H9 (cell line): ENCODE measurements around the gene KCNJ12. TPM values are rescaled to one million over a fixed set of nuclear protein-coding genes. Genes with fewer than 3 reads are reported as not detected.
"Not testable (repeated sequence)": the region's sequence is repeated elsewhere in the genome, so short reads cannot be mapped to it uniquely, and the experiment has no call there.

ENCODE experiments used
- DNase-seq: peaks from one replicate; pipeline ENCODE4 v3.0.0-alpha.2; 2017
- H2AFZ ChIP-seq: one replicate; pipeline ENCODE4 v1.6.1; 2013; ENCODE audit warnings: mild to moderate bottlenecking, low read length, control low read depth, moderate library complexity
- H2AK5ac ChIP-seq: 2 replicates; pipeline ENCODE4 v1.6.1; 2013; ENCODE audit warnings: low read length, control low read depth, mixed read lengths; ENCODE audit not compliant: insufficient read length
- H2BK120ac ChIP-seq: one replicate; pipeline ENCODE4 v1.6.1; 2013; ENCODE audit warnings: low read depth, mild to moderate bottlenecking, low read length, control low read depth, inconsistent platforms; ENCODE audit not compliant: poor library complexity, severe bottlenecking
- H2BK12ac ChIP-seq: 2 replicates; pipeline ENCODE4 v1.6.1; 2013; ENCODE audit warnings: low read length, control low read depth, mixed read lengths, low read depth; ENCODE audit not compliant: insufficient read length
- H2BK15ac ChIP-seq: 2 replicates; pipeline ENCODE4 v1.6.1; 2013; ENCODE audit warnings: low read depth, low read length, control low read depth
- H2BK20ac ChIP-seq: one replicate; pipeline ENCODE4 v1.6.1; 2013; ENCODE audit warnings: low read depth, mild to moderate bottlenecking, low read length, control low read depth, inconsistent platforms; ENCODE audit not compliant: poor library complexity, severe bottlenecking
- H2BK5ac ChIP-seq: 2 replicates; pipeline ENCODE4 v1.6.1; 2013; ENCODE audit warnings: low read length, control low read depth, mixed read lengths; ENCODE audit not compliant: insufficient read length
- H3K14ac ChIP-seq: 2 replicates; pipeline ENCODE4 v1.6.1; 2013; ENCODE audit warnings: low read length, control low read depth; ENCODE audit not compliant: insufficient read depth
- H3K18ac ChIP-seq: 2 replicates; pipeline ENCODE4 v1.6.1; 2013; ENCODE audit warnings: low read depth, mild to moderate bottlenecking, mixed read lengths, low read length, control low read depth; ENCODE audit not compliant: insufficient read length
- H3K23ac ChIP-seq: 2 replicates; pipeline ENCODE4 v1.6.1; 2013; ENCODE audit warnings: low read length, control low read depth, mixed read lengths, low read depth; ENCODE audit not compliant: insufficient read length
- H3K23me2 ChIP-seq: 2 replicates; pipeline ENCODE4 v1.6.1; 2013; ENCODE audit warnings: low read depth, mild to moderate bottlenecking, mixed read lengths, low read length, control low read depth; ENCODE audit not compliant: insufficient read length, poor library complexity, severe bottlenecking
- H3K27ac ChIP-seq: 2 replicates; pipeline ENCODE4 v1.5.1; 2013; ENCODE audit warnings: low read length, control low read depth, mixed read lengths, low read depth; ENCODE audit not compliant: insufficient read length
- H3K27me3 ChIP-seq: 2 replicates; pipeline ENCODE4 v1.6.1; 2013; ENCODE audit warnings: low read length, control low read depth, inconsistent platforms; ENCODE audit not compliant: insufficient read depth
- H3K4ac ChIP-seq: 2 replicates; pipeline ENCODE4 v1.6.1; 2013; ENCODE audit warnings: low read depth, mild to moderate bottlenecking, control low read depth, inconsistent platforms, low read length, moderate library complexity
- H3K4me1 ChIP-seq: 2 replicates; pipeline ENCODE4 v1.6.1; 2013; ENCODE audit warnings: low read length, control low read depth, inconsistent platforms; ENCODE audit not compliant: insufficient read depth
- H3K4me2 ChIP-seq: 2 replicates; pipeline ENCODE4 v1.6.1; 2013; ENCODE audit warnings: low read length, control low read depth, mixed read lengths; ENCODE audit not compliant: insufficient read length, insufficient read depth
- H3K56ac ChIP-seq: 2 replicates; pipeline ENCODE4 v1.6.1; 2013; ENCODE audit warnings: low read depth, mild to moderate bottlenecking, mixed read lengths, low read length, control low read depth; ENCODE audit not compliant: insufficient read length
- H3K79me1 ChIP-seq: 2 replicates; pipeline ENCODE4 v1.6.1; 2013; ENCODE audit warnings: low read depth, mild to moderate bottlenecking, moderate library complexity, low read length, control low read depth, inconsistent platforms; ENCODE audit not compliant: insufficient read depth, poor library complexity, severe bottlenecking
- H3K79me2 ChIP-seq: 2 replicates; pipeline ENCODE4 v1.6.1; 2013; ENCODE audit warnings: low read length, control low read depth, inconsistent platforms; ENCODE audit not compliant: insufficient read depth
- H3K9ac ChIP-seq: 2 replicates; pipeline ENCODE4 v1.6.1; 2013; ENCODE audit warnings: low read length, control low read depth, mixed read lengths; ENCODE audit not compliant: insufficient read length; ENCODE audit errors: extremely low read depth
- H3K9me3 ChIP-seq: one replicate; pipeline ENCODE4 v1.6.1; 2013; ENCODE audit warnings: low read depth, low read length, inconsistent platforms; ENCODE audit not compliant: control insufficient read depth
- H3T11ph ChIP-seq: one replicate; pipeline ENCODE4 v1.6.1; 2013; ENCODE audit warnings: mild to moderate bottlenecking, low read length, control low read depth, inconsistent platforms
- H4K20me1 ChIP-seq: one replicate; pipeline ENCODE4 v1.6.1; 2013; ENCODE audit not compliant: control insufficient read depth, insufficient read length, insufficient read depth
- H4K5ac ChIP-seq: 2 replicates; pipeline ENCODE4 v1.6.1; 2013; ENCODE audit warnings: low read depth, mild to moderate bottlenecking, mixed read lengths, low read length, control low read depth; ENCODE audit not compliant: insufficient read length
- H4K8ac ChIP-seq: replicated peaks from 2 replicates; pipeline ENCODE4 v1.6.1; 2013; ENCODE audit warnings: low read length, control low read depth, mixed read lengths, low read depth; ENCODE audit not compliant: insufficient read length
- H4K91ac ChIP-seq: 2 replicates; pipeline ENCODE4 v1.6.1; 2013; ENCODE audit warnings: low read depth, mild to moderate bottlenecking, moderate library complexity, mixed read lengths, low read length, control low read depth; ENCODE audit not compliant: insufficient read length
- H3K27ac Mint-ChIP-seq, 3 experiments: 2 replicates in 2 of 3; 3 replicates in 1 of 3; pipeline ENCODE4 v1.8.0; 2020 to 2021; ENCODE audit warnings: mixed read lengths in 3 of 3, mild to moderate bottlenecking in 1 of 3, moderate library complexity in 1 of 3
- H3K27me3 Mint-ChIP-seq: 2 replicates; pipeline ENCODE4 v1.8.0; 2021; ENCODE audit warnings: low read depth, mild to moderate bottlenecking, moderate library complexity, mixed read lengths
- H3K36me3 Mint-ChIP-seq, 3 experiments: 2 replicates in 2 of 3; 3 replicates in 1 of 3; pipeline ENCODE4 v1.8.0; 2020 to 2021; ENCODE audit warnings: low read depth in 3 of 3, mixed read lengths in 3 of 3; ENCODE audit not compliant: insufficient read depth in 1 of 3
- H3K4me1 Mint-ChIP-seq, 2 experiments: 2 replicates each; pipeline ENCODE4 v1.8.0; 2020; ENCODE audit warnings: mixed read lengths in 2 of 2
- H3K4me3 Mint-ChIP-seq, 2 experiments: 2 replicates in 1 of 2; 3 replicates in 1 of 2; pipeline ENCODE4 v1.8.0; 2020 to 2021; ENCODE audit warnings: mild to moderate bottlenecking in 2 of 2, mixed read lengths in 2 of 2, moderate library complexity in 1 of 2
- H3K9me3 Mint-ChIP-seq, 2 experiments: 2 replicates in 1 of 2; 3 replicates in 1 of 2; pipeline ENCODE4 v1.8.0; 2020; ENCODE audit warnings: mild to moderate bottlenecking in 2 of 2, mixed read lengths in 2 of 2, moderate library complexity in 1 of 2
- WGBS: extraction: QIAGEN DNeasy Blood & Tissue Kit; methylation state at CpG from one replicate; pipeline ENCODE4 v1.1.7; 2013; ENCODE audit warnings: missing lambda C conversion rate, low lambda C conversion rate, mixed read lengths; ENCODE audit not compliant: insufficient read length; ENCODE audit errors: extremely low coverage; 5-methylcytosine and 5-hydroxymethylcytosine counted together
- total RNA-seq: library from RNA; stranded (reverse); gene quantifications from 2 replicates; pipeline ENCODE4 v1.2.1, GENCODE V29; 2021

The KCNJ12 gene
- total RNA-seq, 1 experiment from 2014 or later, result 0.39 TPM

- H3K4me3 Mint-ChIP-seq, H3K18ac ChIP-seq, H2BK20ac ChIP-seq, H3K27me3 Mint-ChIP-seq, H3K36me3 Mint-ChIP-seq, H2AFZ ChIP-seq, H3T11ph ChIP-seq, H4K8ac ChIP-seq, H3K23me2 ChIP-seq, H4K91ac ChIP-seq, H3K4me1 ChIP-seq, H3K27me3 ChIP-seq, H3K79me1 ChIP-seq, H3K79me2 ChIP-seq, H2AK5ac ChIP-seq, H4K5ac ChIP-seq, H3K4me2 ChIP-seq, H3K23ac ChIP-seq, H3K27ac ChIP-seq, H3K4ac ChIP-seq, H2BK5ac ChIP-seq, H3K4me1 Mint-ChIP-seq, H4K20me1 ChIP-seq, H2BK12ac ChIP-seq, H2BK120ac ChIP-seq, DNase-seq, H3K9me3 ChIP-seq, H3K56ac ChIP-seq, H3K14ac ChIP-seq, H2BK15ac ChIP-seq, H3K9ac ChIP-seq, H3K27ac Mint-ChIP-seq: not testable (repeated sequence)
- no CpG with 5 or more reads among the region's 8 CpGs for WGBS
- H3K9me3 Mint-ChIP-seq, result peaks cover 13% of the 10 kb centered on the region in 2 experiments
Observed at GRCh38 chr17:21337981-21338625, 38.1 kb upstream of the KCNJ12 start.
